HepG2 (cell line): ENCODE data around the gene SIVA1. TPM values are rescaled to one million over a fixed set of nuclear protein-coding genes. Genes with fewer than 3 reads are reported as not detected.

Source experiments
- CHD2 ChIP-seq: IDR thresholded peaks from 2 replicates; pipeline ENCODE4 v1.6.1; 2011; ENCODE audit warnings: low read depth, low read length, improper control_type of control experiment
- DPF2 ChIP-seq: sonication (generic); formaldehyde crosslinking; IDR thresholded peaks from 2 replicates; pipeline ENCODE4 v1.4.0; 2020; ENCODE audit warnings: mild to moderate bottlenecking, low read depth, missing genetic modification reagents, borderline replicate concordance
- DZIP1 ChIP-seq: sonication (generic); formaldehyde crosslinking; IDR thresholded peaks from 2 replicates; pipeline ENCODE4 v1.5.0; 2020; ENCODE audit warnings: mild to moderate bottlenecking, missing genetic modification reagents
- ELF1 ChIP-seq: sonication (generic); formaldehyde crosslinking; IDR thresholded peaks from 2 replicates; pipeline ENCODE4 v1.4.0; 2020; ENCODE audit warnings: missing genetic modification reagents
- ETV5 ChIP-seq: IDR thresholded peaks from 2 replicates; pipeline ENCODE4 v1.6.1; 2018; ENCODE audit warnings: missing biosample characterization, missing genetic modification reagents, inconsistent platforms, borderline replicate concordance
- GABPA ChIP-seq, 2 experiments: IDR thresholded peaks; 2 replicates each; pipeline ENCODE4 v1.6.1; 2011 to 2016; ENCODE audit warnings: low read depth in 2 of 2, low read length in 1 of 2, missing biosample characterization in 1 of 2, missing genetic modification characterization in 1 of 2
- HNF4G ChIP-seq, 2 experiments: sonication (generic) in 1 of 2; formaldehyde crosslinking in 1 of 2; IDR thresholded peaks; 2 replicates each; pipeline versions ENCODE4 v1.4.0 to v1.6.1; 2011 to 2020; ENCODE audit warnings: borderline replicate concordance in 2 of 2, low read depth in 2 of 2, mild to moderate bottlenecking in 2 of 2, low read length in 1 of 2, missing genetic modification reagents in 1 of 2, moderate library complexity in 1 of 2
- IKZF4 ChIP-seq: sonication (generic); formaldehyde crosslinking; IDR thresholded peaks from 2 replicates; pipeline ENCODE4 v1.5.1; 2020; ENCODE audit warnings: borderline replicate concordance, mild to moderate bottlenecking, low read depth, missing genetic modification reagents; ENCODE audit errors: not compliant biosample characterization
- MEF2D ChIP-seq: sonication (generic); formaldehyde crosslinking; IDR thresholded peaks from 2 replicates; pipeline ENCODE4 v1.5.1; 2020; ENCODE audit warnings: mild to moderate bottlenecking, missing genetic modification reagents
- MNT ChIP-seq: fragments of 450-650 bp; IDR thresholded peaks from 2 replicates; pipeline ENCODE4 v1.6.1; 2016
- MTA1 ChIP-seq: sonication (generic); formaldehyde crosslinking; IDR thresholded peaks from 2 replicates; pipeline ENCODE4 v1.4.0; 2020; ENCODE audit warnings: missing genetic modification reagents, mild to moderate bottlenecking, borderline replicate concordance
- MYNN ChIP-seq: sonication (generic); formaldehyde crosslinking; IDR thresholded peaks from 2 replicates; pipeline ENCODE4 v1.4.0; 2020; ENCODE audit warnings: mild to moderate bottlenecking, low read depth, missing genetic modification reagents
- POGK ChIP-seq: sonication (generic); formaldehyde crosslinking; conservative IDR thresholded peaks from 2 replicates; pipeline ENCODE4 v1.8.0; 2022; ENCODE audit warnings: mild to moderate bottlenecking, moderate library complexity, missing genetic modification reagents
- PRMT3 ChIP-seq: sonication (generic); formaldehyde crosslinking; IDR thresholded peaks from 2 replicates; pipeline ENCODE4 v1.8.1; 2022; ENCODE audit warnings: low read depth, mild to moderate bottlenecking, moderate library complexity, missing genetic modification reagents, borderline replicate concordance
- REL ChIP-seq: sonication (generic); formaldehyde crosslinking; conservative IDR thresholded peaks from 2 replicates; pipeline ENCODE4 v1.8.0; 2022; ENCODE audit warnings: mild to moderate bottlenecking, missing genetic modification reagents, moderate library complexity
- SMAD3 ChIP-seq: sonication (generic); formaldehyde crosslinking; IDR thresholded peaks from 2 replicates; pipeline ENCODE4 v1.4.0; 2020; ENCODE audit warnings: missing genetic modification reagents
- SP5 ChIP-seq: IDR thresholded peaks from 2 replicates; pipeline ENCODE4 v1.6.1; 2016; ENCODE audit warnings: low read depth, borderline replicate concordance
- ZNF10 ChIP-seq: sonication (generic); formaldehyde crosslinking; IDR thresholded peaks from 2 replicates; pipeline ENCODE4 v1.4.0; 2020; ENCODE audit warnings: mild to moderate bottlenecking, low read depth, missing genetic modification reagents, borderline replicate concordance
- ZNF232 ChIP-seq: sonication (generic); formaldehyde crosslinking; IDR thresholded peaks from 2 replicates; pipeline ENCODE4 v1.4.0; 2020; ENCODE audit warnings: missing genetic modification reagents, borderline replicate concordance
- ZNF292 ChIP-seq: sonication (generic); formaldehyde crosslinking; IDR thresholded peaks from 2 replicates; pipeline ENCODE4 v1.8.1; 2022; ENCODE audit warnings: mild to moderate bottlenecking, low read depth, missing genetic modification reagents, borderline replicate concordance
- ZNF350 ChIP-seq: sonication (generic); formaldehyde crosslinking; IDR thresholded peaks from 2 replicates; pipeline ENCODE4 v1.4.0; 2020; ENCODE audit warnings: mild to moderate bottlenecking, low read depth, missing genetic modification reagents, borderline replicate concordance
- polyA plus RNA-seq, 8 experiments: library from polyadenylated mRNA; depleted of rRNA in 3 of 8; stranded (reverse) in 7 of 8; unstranded in 1 of 8; fragments of >200 nt; fragmentation: Illumina TruSeq in 4 of 8; extraction: Trizol in 4 of 8; gene quantifications; 2 replicates each; pipeline versions ENCODE4 v1.2.1 to v1.2.3, GENCODE V29; 2011 to 2016; ENCODE audit warnings: low read depth in 4 of 8, missing spikeins in 1 of 8, mixed read lengths in 1 of 8; ENCODE audit not compliant: insufficient read depth in 1 of 8
- total RNA-seq, 5 experiments: library from RNA; depleted of rRNA; stranded (reverse); fragments of >200 nt; fragmentation: Illumina TruSeq; extraction: Trizol; gene quantifications; 2 replicates each; pipeline ENCODE4 v1.2.3, GENCODE V29; 2016; ENCODE audit warnings: low read depth in 1 of 5

Gene SIVA1
- total and polyA plus RNA-seq, 2 of the 13 experiments (the other 11 are each of a cell fraction or from before 2014, with no cell fraction given): 123 to 186 TPM

GRCh38 chr14:104735830-104736642, 16.9 kb upstream of the SIVA1 start (continued):
- peak; percentile 85; the same call in 1 of the 2 replicates for TF ChIP-seq ZNF292 (CRISPR knock-in tag)
- peak; percentile 36; the same call in 1 of the 2 replicates for TF ChIP-seq ELF1 (CRISPR knock-in tag)
- no peak for TF ChIP-seq ZNF10 (CRISPR knock-in tag)
- TF ChIP-seq PRMT3 (CRISPR knock-in tag): peak; percentile 75; the same call in 1 of the 2 replicates
- TF ChIP-seq ZNF350: peak; percentile 64
- peak; percentile 58; the same call in 1 of the 2 replicates for TF ChIP-seq MYNN (CRISPR knock-in tag)
- TF ChIP-seq MEF2D (CRISPR knock-in tag): peak; percentile 97
- TF ChIP-seq SMAD3: peak; percentile 42; the same call in 1 of the 2 replicates
- TF ChIP-seq MTA1: peak; percentile 92
- peak; percentile 14; the same call in 1 of the 2 replicates for TF ChIP-seq MNT
- peak; percentile 95 for TF ChIP-seq ETV5
- no peak for TF ChIP-seq GABPA (IDR thresholded peaks at IDR 0.05; ENCODE audit: low read depth, low read length)
- peak; percentile 70 for TF ChIP-seq GABPA (CRISPR knock-in tag; IDR thresholded peaks at IDR 0.05; ENCODE audit: low read depth)
- TF ChIP-seq SP5: peak; percentile 68
- peak; percentile 97 for TF ChIP-seq ZNF232 (CRISPR knock-in tag)
- peak; percentile 80 for TF ChIP-seq IKZF4 (CRISPR knock-in tag)
- TF ChIP-seq DPF2: peak; percentile 88
- TF ChIP-seq REL (CRISPR knock-in tag): peak; percentile 64; the same call in 1 of the 2 replicates
- TF ChIP-seq DZIP1 (CRISPR knock-in tag): peak; percentile 79
- TF ChIP-seq POGK: peak; percentile 61; the same call in 1 of the 2 replicates
- peak; percentile 54; the same call in 1 of the 2 replicates for TF ChIP-seq HNF4G (IDR thresholded peaks at IDR 0.05; ENCODE audit: borderline replicate concordance, low read depth, low read length)
- peak; percentile 84; the same call in 1 of the 2 replicates for TF ChIP-seq HNF4G (CRISPR knock-in tag; IDR thresholded peaks at IDR 0.05; ENCODE audit: borderline replicate concordance, low read depth)
- TF ChIP-seq CHD2: 0 out of 2 replicates have a peak, but pooled peaks have one; percentile 24
